Small intestine (tissue), 7 donors: ENCODE data around the gene SKI. TPM values are rescaled to one million over a fixed set of nuclear protein-coding genes. Genes with fewer than 3 reads are reported as not detected.
A peak's percentile ranks its signal among the peaks of the same experiment; 100 is the strongest.

Experiments
- DNase-seq, 2 donors: peaks; one replicate each; pipeline versions ENCODE4 v3.0.0 to v3.0.0-alpha.2; 2013
- FAIRE-seq: peaks from 2 replicates; lab custom pipeline; 2012; peaks lifted over from hg19 to GRCh38; lab: Jason Lieb, UNC
- H3K27ac ChIP-seq, 3 donors: one replicate each; pipeline ENCODE4 v1.5.1; 2013; ENCODE audit warnings: low read length in 2 of 3, mild to moderate bottlenecking in 2 of 3, control low read depth in 1 of 3, inconsistent platforms in 1 of 3, low read depth in 1 of 3, moderate library complexity in 1 of 3
- H3K27me3 ChIP-seq, 3 donors: one replicate each; pipeline ENCODE4 v1.6.1; 2013; ENCODE audit warnings: low read length in 3 of 3, inconsistent platforms in 1 of 3; ENCODE audit not compliant: control insufficient read depth in 3 of 3, insufficient read depth in 3 of 3
- H3K36me3 ChIP-seq, 3 donors: one replicate each; pipeline ENCODE4 v1.6.1; 2013; ENCODE audit warnings: low read length in 3 of 3, inconsistent platforms in 1 of 3, low read depth in 1 of 3, mild to moderate bottlenecking in 1 of 3, moderate library complexity in 1 of 3; ENCODE audit not compliant: control insufficient read depth in 3 of 3, insufficient read depth in 2 of 3
- H3K4me1 ChIP-seq, 3 donors: one replicate each; pipeline ENCODE4 v1.6.1; 2013; ENCODE audit warnings: low read length in 2 of 3, inconsistent platforms in 1 of 3, low read depth in 1 of 3, mild to moderate bottlenecking in 1 of 3, moderate library complexity in 1 of 3; ENCODE audit not compliant: control insufficient read depth in 3 of 3, insufficient read depth in 2 of 3
- H3K4me3 ChIP-seq, 3 donors: one replicate each; pipeline ENCODE4 v1.5.1; 2013; ENCODE audit warnings: low read length in 3 of 3, control low read depth in 1 of 3, inconsistent platforms in 1 of 3, low read depth in 1 of 3, mild to moderate bottlenecking in 1 of 3, moderate library complexity in 1 of 3
- H3K9me3 ChIP-seq, 2 donors: one replicate each; pipeline ENCODE4 v1.6.1; 2013; ENCODE audit warnings: low read depth in 1 of 2, low read length in 1 of 2; ENCODE audit not compliant: control insufficient read depth in 2 of 2, insufficient read depth in 1 of 2
- WGBS, 3 donors: extraction: QIAGEN DNeasy Blood & Tissue Kit; methylation state at CpG; one replicate each; pipeline ENCODE4 v1.1.7; 2013; 5-methylcytosine and 5-hydroxymethylcytosine counted together
- polyA plus RNA-seq, 4 donors: library from polyadenylated mRNA; stranded (reverse) in 3 of 4; unstranded in 1 of 4; fragments of 200-250 nt in 3 of 4; fragments of 120-200 nt in 1 of 4; gene quantifications; one replicate each; pipeline versions ENCODE4 v1.2.1 to v1.2.3, GENCODE V29; 2013
- donor health status: healthy with polysubstance abuse.
- donor health status: control.
- donor health status: control.
- donor health status: Bipolar disorder and iron deficiency.
- donor health status: healthy.

The SKI gene
- polyA plus RNA-seq, 4 donors = 4.2 to 45.1 (median 11.6) TPM

GRCh38 chr1:2311184-2312032, 83.3 kb downstream of the SKI start:
- DNase-seq (peak; percentile 40 to 79), FAIRE-seq (no peak)
- H3K4me1 ChIP-seq = peaks cover 0 to 53% (median 3%) of the 10 kb centered on the region in 3 donors
- no peaks in the 10 kb centered on the region for H3K27me3 ChIP-seq
- H3K4me3 ChIP-seq = no peak overlapping the region
- peaks cover 7 to 38% (median 10%) of the 10 kb centered on the region in 3 donors for H3K36me3 ChIP-seq
- 28 to 31% (median 31%) methylated on average over 19 to 21 of the region's 21 CpGs for WGBS, 3 donors
- peak overlapping the region; percentile 22 to 62 (median 57) for H3K27ac ChIP-seq
- H3K9me3 ChIP-seq = no peaks in the 10 kb centered on the region

- 56 to 64% (median 57%) methylated on average over 10 of the region's 10 CpGs for WGBS, 3 donors
- H3K4me1 ChIP-seq = peaks cover 0 to 55% (median 3%) of the 10 kb centered on the region in 3 donors
- DNase-seq = no peak
Measured at GRCh38 chr1:2312160-2312514, 84.0 kb downstream of the SKI start.

GRCh38 chr1:2312515-2313301, 84.6 kb downstream of the SKI start:
- H3K4me3 ChIP-seq = no peak overlapping the region
- FAIRE-seq = no peak

More at GRCh38 chr1:2312160-2312514, 84.0 kb downstream of the SKI start:
- FAIRE-seq = no peak
- Histone ChIP-seq H3K4me3 (no peak overlapping the region), H3K9me3 (no peaks in the 10 kb centered on the region), H3K36me3 (peaks cover 2 to 32% (median 5%) of the 10 kb centered on the region in 3 donors), H3K27ac (peak overlapping the region; percentile 16 to 62 (median 57)), H3K27me3 (no peaks in the 10 kb centered on the region)

GRCh38 chr1:2313651-2314261, 85.6 kb downstream of the SKI start:
- FAIRE-seq = no peak
- no peaks in the 10 kb centered on the region for H3K27me3 ChIP-seq
- peaks cover 0 to 55% (median 3%) of the 10 kb centered on the region in 3 donors for H3K4me1 ChIP-seq
- H3K27ac ChIP-seq = peak overlapping the region in 2 of 3 donors; percentile 74 to 79
- peaks cover 0 to 17% (median 0%) of the 10 kb centered on the region in 3 donors for H3K36me3 ChIP-seq
- peak overlapping the region in 1 of 3 donors; percentile 40 for H3K4me3 ChIP-seq
- WGBS, 3 donors = 63 to 76% (median 68%) methylated on average over 18 of the region's 18 CpGs
- DNase-seq = no peak
- no peaks in the 10 kb centered on the region for H3K9me3 ChIP-seq

More at GRCh38 chr1:2312515-2313301, 84.6 kb downstream of the SKI start:
- no peak for DNase-seq
- Histone ChIP-seq H3K36me3 (peaks cover 0 to 26% (median 5%) of the 10 kb centered on the region in 3 donors), H3K4me1 (peaks cover 0 to 55% (median 3%) of the 10 kb centered on the region in 3 donors), H3K27me3 (no peaks in the 10 kb centered on the region), H3K9me3 (no peaks in the 10 kb centered on the region), H3K27ac (peak overlapping the region in 1 of 3 donors; percentile 57)
- 39 to 53% (median 45%) methylated on average over 18 to 24 of the region's 24 CpGs for WGBS, 3 donors

DNA sequence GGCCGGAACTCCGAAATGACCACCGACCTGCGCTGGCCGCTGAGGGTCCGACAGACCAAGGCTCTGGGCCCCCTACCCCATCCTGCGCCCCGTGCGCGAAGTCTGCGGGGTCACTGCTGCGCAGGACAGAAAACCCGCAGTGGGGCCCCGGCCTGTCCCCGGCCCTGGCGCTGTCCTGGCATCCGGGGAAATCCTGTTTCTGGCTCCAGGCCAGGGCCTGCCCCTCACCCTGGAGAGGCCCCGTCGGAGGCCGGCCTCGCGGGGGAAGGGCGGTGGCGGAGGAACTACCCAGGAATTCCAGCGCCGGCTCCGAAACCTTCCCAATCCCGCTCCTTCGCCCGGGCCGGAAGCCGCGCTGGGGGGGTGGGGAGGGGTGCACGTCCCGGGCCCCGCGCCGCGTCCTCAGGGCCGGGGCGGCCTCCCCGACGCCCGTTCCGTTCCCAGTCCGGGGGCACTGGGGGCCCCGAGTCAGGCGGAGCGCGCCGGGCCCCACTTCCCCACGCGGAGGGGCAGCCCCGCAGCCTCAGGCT, 86.2 kb downstream of the SKI start:
- Histone ChIP-seq H3K36me3 (peaks cover 0 to 13% (median 0%) of the 10 kb centered on the region in 3 donors), H3K27me3 (no peaks in the 10 kb centered on the region), H3K4me3 (peak overlapping the region; percentile 40 to 55 (median 43)), H3K9me3 (no peaks in the 10 kb centered on the region), H3K4me1 (peaks cover 0 to 55% (median 3%) of the 10 kb centered on the region in 3 donors), H3K27ac (peak overlapping the region; percentile 4 to 79 (median 74))
- WGBS, 3 donors = 12 to 29% (median 24%) methylated on average over 33 to 54 of the region's 54 CpGs
- DNase-seq (peak in 1 of 2 donors; percentile 88), FAIRE-seq (no peak)

DNA sequence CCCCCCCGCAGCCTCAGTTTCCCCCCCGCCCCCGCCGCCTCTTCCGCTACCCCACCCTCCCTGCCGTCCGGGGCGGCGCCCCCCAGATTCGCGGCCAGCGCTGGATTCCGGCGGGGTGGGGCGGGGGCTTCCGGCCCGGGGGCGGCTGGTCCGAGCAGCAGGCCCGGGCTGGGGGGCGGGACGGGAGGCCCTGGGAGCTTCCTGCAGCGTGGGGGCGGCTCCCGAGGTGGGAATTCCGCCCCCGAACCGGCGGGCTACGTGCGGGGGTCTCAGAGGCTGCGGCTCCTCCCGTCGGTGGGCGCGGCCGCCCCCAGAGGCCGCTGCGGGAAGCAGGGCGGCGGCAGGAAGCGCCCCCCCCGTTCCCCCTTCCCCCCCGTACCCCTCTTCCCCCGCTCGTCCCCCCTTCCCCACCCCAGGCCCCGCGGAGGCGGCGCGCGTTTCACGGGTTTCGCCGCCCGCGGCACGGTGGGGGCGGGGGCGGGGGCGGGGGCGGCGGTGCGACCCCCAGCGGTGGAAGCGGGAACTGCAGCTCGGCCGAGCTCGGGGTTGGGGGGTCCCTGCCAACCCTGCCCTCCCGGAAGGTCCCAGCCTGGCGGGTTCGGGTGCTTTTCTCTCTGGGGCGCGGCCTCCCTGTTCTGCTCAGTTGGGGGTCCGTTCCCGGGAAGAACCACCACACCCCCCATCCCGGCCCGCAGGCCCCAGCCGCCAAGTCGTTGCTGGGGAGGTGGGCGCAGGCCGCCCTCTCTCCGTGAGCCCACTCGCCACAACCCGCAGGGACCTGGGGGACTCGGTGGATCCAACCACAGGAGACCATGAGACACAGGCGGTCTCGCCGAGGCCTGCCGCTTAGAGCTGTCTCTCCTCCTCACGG, 86.9 kb downstream of the SKI start:
- peaks cover 0 to 10% (median 0%) of the 10 kb centered on the region in 3 donors for H3K36me3 ChIP-seq
- H3K4me3 ChIP-seq = peak overlapping the region; percentile 41 to 55 (median 43)
- FAIRE-seq = no peak
- peak in 1 of 2 donors; percentile 62 for DNase-seq
- H3K9me3 ChIP-seq = no peaks in the 10 kb centered on the region
- H3K27ac ChIP-seq = peak overlapping the region in 2 of 3 donors; percentile 74 to 79
- H3K27me3 ChIP-seq = no peaks in the 10 kb centered on the region
- H3K4me1 ChIP-seq = peaks cover 0 to 54% (median 3%) of the 10 kb centered on the region in 3 donors
- 7 to 26% (median 14%) methylated on average over 26 to 90 of the region's 91 CpGs for WGBS, 3 donors

DNA sequence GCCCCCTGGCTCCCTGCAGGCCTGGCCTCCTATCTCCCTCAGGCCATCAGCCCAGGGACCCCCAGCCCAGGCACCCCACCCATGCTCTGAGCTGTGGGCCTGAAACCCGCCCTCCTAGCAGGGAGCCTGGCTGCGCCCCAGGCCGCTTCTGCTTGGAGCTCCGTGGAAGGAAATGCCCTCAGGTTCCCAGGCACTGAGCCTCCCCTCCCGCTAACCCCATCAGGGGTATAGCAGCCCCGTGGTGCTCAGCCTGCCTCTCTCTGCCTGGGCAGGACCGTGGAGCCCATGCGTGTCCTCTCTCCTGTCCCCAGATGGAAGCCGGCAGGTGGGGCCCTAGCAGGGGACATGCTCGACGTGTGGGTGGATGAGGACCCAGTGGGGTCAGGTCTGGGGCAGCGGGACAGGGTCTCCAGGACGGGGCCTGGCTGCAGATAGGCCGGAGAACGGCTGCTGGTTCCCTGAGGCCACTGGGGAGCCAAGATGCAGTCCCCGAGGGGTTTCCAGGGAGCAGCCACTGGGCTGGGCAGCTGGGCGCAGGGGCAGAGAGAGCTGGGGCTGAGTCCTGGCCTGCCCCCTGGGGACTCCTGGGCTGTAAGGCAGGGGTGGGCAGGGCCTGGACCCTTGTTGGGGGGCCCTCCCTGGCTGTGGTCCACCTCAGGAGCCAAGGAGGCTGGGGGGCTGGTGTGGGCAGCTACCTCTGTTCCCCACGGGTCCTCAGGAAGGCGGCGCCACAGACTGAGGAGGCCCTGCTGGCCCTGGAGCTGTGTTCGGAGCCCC, 87.7 kb downstream of the SKI start:
- H3K4me1 ChIP-seq = peaks cover 0 to 49% (median 3%) of the 10 kb centered on the region in 3 donors
- WGBS, 3 donors = 69 to 77% (median 76%) methylated on average over 19 to 21 of the region's 21 CpGs
- no peaks in the 10 kb centered on the region for H3K9me3 ChIP-seq
- H3K4me3 ChIP-seq = peak overlapping the region in 1 of 3 donors; percentile 41
- H3K27me3 ChIP-seq = no peaks in the 10 kb centered on the region
- FAIRE-seq (no peak), DNase-seq (no peak)
- H3K27ac ChIP-seq = peak overlapping the region in 2 of 3 donors; percentile 71 to 72
- H3K36me3 ChIP-seq = peaks cover 0 to 3% (median 0%) of the 10 kb centered on the region in 3 donors
